NT2/D1 (cell line): ENCODE data around the gene CCDC51.

ENCODE experiments used
- DNase-seq: peaks from one replicate; pipeline ENCODE4 v3.0.0-alpha.2; 2011; ENCODE audit warnings: low read depth, low spot score
- H3K27me3 ChIP-seq: 2 replicates; pipeline ENCODE4 v1.6.0; 2011; ENCODE audit warnings: mild to moderate bottlenecking; ENCODE audit not compliant: insufficient read length, insufficient read depth
- H3K36me3 ChIP-seq: 2 replicates; pipeline ENCODE4 v1.6.1; 2011; ENCODE audit warnings: mild to moderate bottlenecking, low read length, mixed read lengths; ENCODE audit not compliant: insufficient read depth, insufficient read length
- H3K4me1 ChIP-seq: 2 replicates; pipeline ENCODE4 v1.5.1; 2011; ENCODE audit not compliant: insufficient read depth, insufficient read length
- H3K4me3 ChIP-seq: 2 replicates; pipeline ENCODE4 v1.5.1; 2011; ENCODE audit warnings: low read depth; ENCODE audit not compliant: insufficient read length
- H3K9ac ChIP-seq: 2 replicates; pipeline ENCODE4 v1.6.0; 2011; ENCODE audit warnings: low read depth; ENCODE audit not compliant: insufficient read length
- H3K9me3 ChIP-seq: 2 replicates; pipeline ENCODE4 v1.5.1; 2011; ENCODE audit warnings: mild to moderate bottlenecking, low read length; ENCODE audit not compliant: insufficient read depth
- SUZ12 ChIP-seq: IDR thresholded peaks from 2 replicates; pipeline ENCODE4 v1.6.1; 2011; ENCODE audit not compliant: insufficient read length, insufficient read depth; ENCODE audit errors: extremely low read depth
- YY1 ChIP-seq: IDR thresholded peaks from 2 replicates; pipeline ENCODE4 v1.6.1; 2011; ENCODE audit not compliant: insufficient read length, insufficient read depth
- ZNF274 ChIP-seq: IDR thresholded peaks from 2 replicates; pipeline ENCODE4 v1.6.1; 2011; ENCODE audit warnings: mild to moderate bottlenecking, low read depth, low read length

CCDC51 gene

DNA sequence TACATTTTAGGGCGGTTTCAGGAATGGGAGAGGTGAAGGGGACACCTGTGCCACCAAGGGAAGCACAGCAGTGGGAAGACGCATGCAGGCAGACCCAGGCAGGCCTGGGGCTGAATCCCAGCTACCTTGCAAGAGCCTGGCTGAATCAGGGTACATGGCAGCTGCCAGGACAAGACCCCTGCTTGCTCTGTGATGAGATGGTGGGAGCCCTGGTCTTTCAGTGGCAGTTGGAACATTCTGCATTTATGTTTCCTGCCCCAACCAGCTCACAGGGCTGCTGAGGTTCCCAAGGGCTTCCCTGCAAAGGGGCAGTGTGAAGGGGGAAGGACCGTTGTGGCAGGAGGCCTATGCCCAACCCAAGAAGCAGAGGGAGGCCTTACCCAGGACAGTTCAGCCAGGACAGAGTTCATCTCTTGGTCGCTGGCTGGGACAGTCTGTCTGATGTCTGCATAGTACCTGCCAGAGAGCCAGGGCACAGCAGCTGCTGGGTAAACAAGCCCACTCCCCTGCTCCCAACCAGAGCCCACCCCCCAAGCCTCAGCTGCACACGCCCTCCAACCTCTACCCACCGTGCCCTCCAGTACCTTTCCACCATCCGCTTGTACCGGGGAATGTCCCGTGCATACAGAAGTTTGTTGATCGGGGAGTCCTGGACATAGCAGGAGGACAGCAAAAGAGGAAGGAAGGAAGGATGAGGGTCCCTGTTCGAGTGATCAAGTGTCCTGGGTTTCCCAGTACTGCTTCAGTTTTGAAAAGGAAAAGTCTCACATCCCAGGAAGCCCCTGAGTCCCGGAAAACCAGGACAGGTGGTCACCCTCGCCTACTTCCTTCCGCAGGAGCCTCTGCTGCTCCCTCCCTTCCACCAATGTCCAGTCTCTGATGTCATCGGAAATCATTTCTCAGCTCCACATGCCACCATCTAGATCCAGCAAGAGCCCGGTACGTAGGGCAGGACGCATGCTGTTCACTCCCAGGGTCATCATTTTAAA, 33.2 kb downstream of the CCDC51 start:
- peaks cover 2% of the 10 kb centered on the region for H3K4me1 ChIP-seq
- no peak overlapping the region for H3K9ac ChIP-seq
- H3K4me3 ChIP-seq = no peak overlapping the region
- H3K36me3 ChIP-seq = peaks cover 95% of the 10 kb centered on the region
- no peaks in the 10 kb centered on the region for H3K27me3 ChIP-seq
- H3K9me3 ChIP-seq = no peaks in the 10 kb centered on the region
- TF ChIP-seq YY1 = no peak
- TF ChIP-seq ZNF274 = no peak
- no peak for TF ChIP-seq SUZ12
- DNase-seq = no peak

DNA sequence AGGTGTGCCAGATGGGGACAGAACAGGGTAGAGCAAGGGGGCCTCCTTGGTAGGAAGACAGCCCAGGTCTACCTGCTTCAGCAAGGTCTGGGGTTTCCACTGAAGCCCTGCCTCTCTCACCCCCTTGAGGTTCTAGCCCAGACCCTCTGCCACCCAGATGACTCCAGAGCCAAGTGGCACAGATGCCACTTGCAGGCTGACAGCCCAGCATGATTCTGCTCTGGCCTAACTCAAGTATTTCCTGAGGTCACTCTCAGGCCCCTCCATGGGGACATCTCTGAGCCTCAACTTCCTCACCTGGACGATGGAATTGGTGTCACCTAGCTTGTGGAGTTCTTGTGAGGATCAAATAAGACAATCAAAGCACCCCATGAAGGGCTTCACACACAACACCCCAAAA, 33.9 kb downstream of the CCDC51 start:
- no peak for TF ChIP-seq SUZ12
- no peak for TF ChIP-seq ZNF274
- TF ChIP-seq YY1 = no peak
- Histone ChIP-seq H3K27me3 (no peaks in the 10 kb centered on the region), H3K9me3 (no peaks in the 10 kb centered on the region), H3K9ac (no peak overlapping the region), H3K36me3 (peaks cover 92% of the 10 kb centered on the region), H3K4me1 (peaks cover 2% of the 10 kb centered on the region), H3K4me3 (no peak overlapping the region)
- DNase-seq = no peak

DNA sequence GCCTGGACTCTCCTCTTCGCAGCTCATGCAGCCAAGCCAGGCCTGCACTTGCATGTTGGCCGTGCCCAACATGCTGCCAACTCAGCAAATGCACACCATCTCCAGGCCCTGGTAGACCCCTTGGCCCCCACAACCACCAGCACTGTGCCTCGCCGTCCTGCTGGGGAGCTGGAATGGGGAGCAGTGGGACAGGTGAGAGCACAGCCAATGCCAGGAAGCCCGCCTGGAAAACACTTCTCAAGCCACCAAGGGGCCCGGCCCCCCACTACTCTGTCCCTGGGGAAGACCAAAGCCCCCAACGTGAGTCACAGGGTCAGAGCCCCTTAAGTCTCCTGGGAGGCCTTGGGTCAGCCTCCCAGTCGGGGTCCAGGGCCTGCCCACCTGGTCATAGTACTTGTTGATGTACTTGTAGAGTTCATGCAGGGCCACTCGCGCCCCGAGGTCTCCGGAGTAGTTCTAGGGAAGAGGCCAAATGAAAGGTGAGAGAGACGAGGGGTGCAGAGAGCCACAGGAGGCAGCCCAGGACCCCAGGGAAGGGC, 34.5 kb downstream of the CCDC51 start:
- H3K9me3 ChIP-seq = no peaks in the 10 kb centered on the region
- no peaks in the 10 kb centered on the region for H3K27me3 ChIP-seq
- H3K36me3 ChIP-seq = peaks cover 92% of the 10 kb centered on the region
- peaks cover 2% of the 10 kb centered on the region for H3K4me1 ChIP-seq
- no peak for DNase-seq
- H3K4me3 ChIP-seq = no peak overlapping the region
- no peak overlapping the region for H3K9ac ChIP-seq
- TF ChIP-seq YY1 (no peak), ZNF274 (no peak), SUZ12 (no peak)

DNA sequence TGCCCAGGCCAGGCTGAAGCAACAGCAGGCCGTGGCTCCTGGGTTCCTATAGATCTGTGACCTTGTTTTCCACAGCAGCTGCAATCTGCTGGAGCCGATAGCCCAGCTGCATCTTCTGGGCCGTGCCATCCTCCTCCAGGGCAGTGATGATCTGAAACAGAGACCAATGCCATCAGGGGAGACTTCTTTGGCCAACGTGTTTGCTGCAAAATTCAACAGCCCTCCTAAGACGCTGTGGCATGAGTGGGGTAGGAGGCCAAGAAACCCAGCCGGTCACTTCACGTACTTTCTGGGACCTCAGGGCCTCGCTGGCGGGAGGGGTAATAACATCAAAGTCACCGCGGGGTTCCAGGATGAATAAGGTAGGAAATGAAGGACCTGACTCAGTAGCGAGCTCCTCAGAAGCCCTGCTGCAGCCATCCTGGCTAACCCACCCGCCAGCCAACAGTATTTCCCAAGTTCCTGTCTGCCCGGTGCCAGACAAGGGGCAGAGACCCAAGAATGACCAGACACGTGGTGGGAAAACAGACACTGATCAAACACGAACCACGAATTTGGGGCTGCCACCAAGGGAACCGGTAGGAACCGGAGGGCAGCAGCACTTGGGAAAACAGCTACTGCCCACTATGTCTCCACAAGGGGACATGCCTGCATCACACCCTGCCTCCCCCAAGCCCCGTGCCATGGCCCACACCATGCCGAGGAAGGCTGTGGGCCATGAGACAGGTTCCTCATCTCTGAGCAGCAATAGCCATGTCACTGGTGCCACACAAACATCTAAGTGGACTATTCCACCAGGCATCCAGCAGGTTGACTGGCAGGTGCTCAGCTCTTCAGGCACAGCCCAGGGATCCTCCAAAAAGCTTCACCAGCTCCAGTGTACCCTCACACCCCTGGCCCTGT, 35.2 kb downstream of the CCDC51 start:
- Histone ChIP-seq H3K9ac (no peak overlapping the region), H3K36me3 (peaks cover 86% of the 10 kb centered on the region), H3K27me3 (no peaks in the 10 kb centered on the region), H3K4me1 (peaks cover 2% of the 10 kb centered on the region), H3K4me3 (no peak overlapping the region), H3K9me3 (no peaks in the 10 kb centered on the region)
- no peak for DNase-seq
- TF ChIP-seq SUZ12 = no peak
- TF ChIP-seq ZNF274 = no peak
- TF ChIP-seq YY1 = no peak

DNA sequence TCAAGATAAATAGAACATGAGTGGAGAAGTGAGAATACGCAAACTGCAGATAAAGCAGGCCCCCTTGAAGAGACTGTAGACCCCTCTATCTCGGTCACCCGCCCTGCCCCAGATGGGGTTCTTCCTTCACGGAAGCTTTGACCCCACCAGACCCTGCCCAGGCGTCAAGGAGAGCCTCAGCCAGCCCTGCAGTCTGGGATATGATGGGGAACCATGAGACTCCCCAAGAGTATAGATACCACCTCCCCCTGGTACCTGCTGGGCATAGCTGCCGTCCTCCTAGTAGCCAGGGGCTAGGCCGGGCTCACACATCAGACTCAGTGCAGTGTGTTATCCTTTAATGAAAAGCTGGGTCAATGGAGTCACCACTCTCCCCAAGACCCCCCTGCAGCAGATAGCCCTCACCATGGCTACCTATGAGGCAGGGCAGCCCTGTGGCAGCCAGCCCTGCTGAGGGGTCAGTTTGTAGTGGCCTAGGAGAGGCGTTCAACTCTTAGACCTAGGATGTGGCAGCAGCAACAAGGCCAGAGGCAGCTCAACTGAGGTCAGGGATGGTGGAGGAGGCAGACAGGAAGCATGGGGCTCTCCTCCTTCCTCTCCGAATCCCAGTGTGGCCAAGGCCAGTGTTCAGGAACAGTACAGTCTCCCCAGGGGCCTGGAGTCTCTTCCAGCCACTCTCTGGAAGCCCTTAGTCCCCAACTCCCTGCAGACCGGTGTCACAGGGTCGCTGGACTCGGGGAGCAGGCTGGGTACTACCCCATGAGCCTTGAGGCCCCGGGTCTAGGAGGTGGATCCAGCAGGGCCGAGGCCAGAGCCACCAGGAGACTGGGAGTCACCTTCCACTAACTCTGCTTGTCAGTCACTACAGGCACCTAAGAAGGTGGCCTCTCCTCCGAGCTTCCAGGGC, 36.1 kb downstream of the CCDC51 start:
- no peak for TF ChIP-seq YY1
- TF ChIP-seq SUZ12 = no peak
- TF ChIP-seq ZNF274 = no peak
- DNase-seq = no peak
- Histone ChIP-seq H3K4me1 (no peaks in the 10 kb centered on the region), H3K9me3 (no peaks in the 10 kb centered on the region), H3K27me3 (no peaks in the 10 kb centered on the region), H3K36me3 (peaks cover 77% of the 10 kb centered on the region), H3K9ac (no peak overlapping the region), H3K4me3 (no peak overlapping the region)

DNA sequence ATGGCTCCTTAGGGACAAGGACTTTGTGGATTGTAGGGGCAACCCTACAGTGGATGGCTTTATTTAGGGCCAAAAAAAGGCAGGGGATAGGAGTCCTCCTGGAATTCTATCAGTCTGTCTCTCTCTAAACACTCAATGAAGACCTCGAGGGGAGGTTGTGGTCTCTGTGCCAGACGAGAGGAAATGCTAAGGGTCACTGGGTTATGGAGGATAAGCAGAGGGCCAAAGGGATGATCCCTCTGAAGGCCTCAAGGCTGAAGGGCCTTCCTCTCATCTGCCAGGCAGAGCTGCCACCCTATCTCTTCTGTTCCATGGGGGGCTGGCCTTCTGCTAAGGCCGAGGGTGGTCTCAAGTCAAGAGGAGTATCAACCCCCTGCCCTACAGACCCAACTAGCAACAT, 37.0 kb downstream of the CCDC51 start:
- Histone ChIP-seq H3K27me3 (no peaks in the 10 kb centered on the region), H3K9ac (no peak overlapping the region), H3K4me1 (peaks cover under 1% of the 10 kb centered on the region), H3K4me3 (no peak overlapping the region), H3K9me3 (no peaks in the 10 kb centered on the region), H3K36me3 (peaks cover 69% of the 10 kb centered on the region)
- no peak for DNase-seq
- no peak for TF ChIP-seq YY1
- TF ChIP-seq SUZ12 = no peak
- no peak for TF ChIP-seq ZNF274
